HG02759 (cell line): Measurements from ENCODE around the gene RAET1G.
"Not testable (repeated sequence)": the region's sequence is repeated elsewhere in the genome, so short reads cannot be mapped to it uniquely, and the experiment has no call there.

Experiments used
- ATAC-seq: cut with Tn5 transposase; IDR thresholded peaks from one replicate; pipeline ENCODE4 v1.9.1; 2021; ENCODE audit warnings: mild to moderate bottlenecking, moderate library complexity; ENCODE audit not compliant: unreplicated experiment

Gene RAET1G

GRCh38 chr6:149897855-149898744 lies 24.8 kb downstream of the RAET1G start, which contains the start of gene RAET1E:
RAET1E (minus strand) TSS chr6:149898113; CDS start chr6:149890901, 7,212 bp downstream.
- ATAC-seq = no peak

GRCh38 chr6:149897015-149897697 lies 25.8 kb downstream of the RAET1G start:
- ATAC-seq = no peak

- no peak for ATAC-seq
Measured at GRCh38 chr6:149896491-149896890, 26.4 kb downstream of the RAET1G start.

GRCh38 chr6:149895833-149896271 lies 27.1 kb downstream of the RAET1G start:
- ATAC-seq = no peak

GRCh38 chr6:149895048-149895590 lies 27.8 kb downstream of the RAET1G start:
- no peak for ATAC-seq

- not testable (repeated sequence) for ATAC-seq
Measured at GRCh38 chr6:149891864-149892263, 31.1 kb downstream of the RAET1G start.

- no peak for ATAC-seq
Measured at GRCh38 chr6:149891259-149891658, 31.7 kb downstream of the RAET1G start.

- no peak for ATAC-seq
Measured at GRCh38 chr6:149890629-149891045, 32.3 kb downstream of the RAET1G start.

GRCh38 chr6:149889326-149889725 lies 33.6 kb downstream of the RAET1G start:
- no peak for ATAC-seq

- no peak for ATAC-seq
Measured at GRCh38 chr6:149888659-149889058, 34.3 kb downstream of the RAET1G start.

GRCh38 chr6:149888093-149888492 lies 34.8 kb downstream of the RAET1G start:
- no peak for ATAC-seq

GRCh38 chr6:149887343-149887742 lies 35.6 kb downstream of the RAET1G start:
- ATAC-seq = no peak

GRCh38 chr6:149885888-149886287 lies 37.0 kb downstream of the RAET1G start:
- ATAC-seq = no peak

- ATAC-seq = no peak
Measured at GRCh38 chr6:149884617-149885016, 38.3 kb downstream of the RAET1G start.

- ATAC-seq = no peak
Measured at GRCh38 chr6:149884215-149884614, 38.7 kb downstream of the RAET1G start.

GRCh38 chr6:149881860-149882259 lies 41.1 kb downstream of the RAET1G start:
- no peak for ATAC-seq

- no peak for ATAC-seq
Measured at GRCh38 chr6:149881066-149881766, 41.7 kb downstream of the RAET1G start.

- ATAC-seq = no peak
Measured at GRCh38 chr6:149877659-149878058, 45.3 kb downstream of the RAET1G start.

GRCh38 chr6:149876241-149876933 lies 46.5 kb downstream of the RAET1G start:
- ATAC-seq = no peak

- ATAC-seq = no peak
Measured at GRCh38 chr6:149872233-149872632, 50.7 kb downstream of the RAET1G start.
